ENCODE measurements around the gene SSBP3. TPM values are rescaled to one million over a fixed set of nuclear protein-coding genes. Genes with fewer than 3 reads are reported as not detected.
A peak's percentile ranks its signal among the peaks of the same experiment; 100 is the strongest.

The SSBP3 gene
- total and polyA plus RNA-seq, 2 experiments from 2014 or later, result 47.4 to 68.6 TPM

GRCh38 chr1:54230507-54231339, 175.5 kb downstream of the SSBP3 start:
- Histone ChIP-seq H2AFZ (no peak overlapping the region), H3K36me3 (ENCODE audit: insufficient read depth) (no peaks in the 10 kb centered on the region; the same call in 1 of the 2 replicates), H3K27ac (ENCODE audit: low read depth) (no peak overlapping the region), H3K4me3 (no peak overlapping the region), H4K20me1 (replicated peaks; ENCODE audit: insufficient read depth) (no peaks in the 10 kb centered on the region; the same call in 1 of the 2 replicates), H3K4me2 (no peak overlapping the region), H3K4me1 (ENCODE audit: insufficient read depth) (no peaks in the 10 kb centered on the region; the same call in 1 of the 2 replicates), H3F3A (replicated peaks; ENCODE audit: low read depth) (no peaks in the 10 kb centered on the region), H3K9me2 (ENCODE audit: insufficient read depth) (no peaks in the 10 kb centered on the region), H3K79me2 (replicated peaks; ENCODE audit: insufficient read depth) (no peaks in the 10 kb centered on the region), H3K27me3 (ENCODE audit: insufficient read depth) (no peaks in the 10 kb centered on the region)
- no peak for ATAC-seq
- Mint-ChIP-seq H3K4me3 (no peak overlapping the region), H3K9me3 (peaks cover 14% of the 10 kb centered on the region), H3K36me3 (ENCODE audit: low read depth) (peaks cover 44% of the 10 kb centered on the region), H3K27me3 (ENCODE audit: insufficient read depth, low read depth, poor library complexity) (peaks cover 11% of the 10 kb centered on the region), H3K27ac (no peak overlapping the region), H3K4me1 (peaks cover 20% of the 10 kb centered on the region)
- TF ChIP-seq CREB1 (CRISPR knock-in tag; IDR thresholded peaks at IDR 0.05; ENCODE audit: low read depth) (no peak), ZNF331 (CRISPR knock-in tag; IDR thresholded peaks at IDR 0.05; ENCODE audit: low read depth) (no peak)
- DNase-seq (ENCODE audit: low spot score), result no peak

- Histone ChIP-seq H3F3A (replicated peaks; ENCODE audit: low read depth) (no peaks in the 10 kb centered on the region), H3K27ac (ENCODE audit: low read depth) (no peak overlapping the region), H3K36me3 (ENCODE audit: insufficient read depth) (no peaks in the 10 kb centered on the region; the same call in 1 of the 2 replicates), H3K27me3 (ENCODE audit: insufficient read depth) (no peaks in the 10 kb centered on the region), H3K4me2 (no peak overlapping the region), H3K4me3 (no peak overlapping the region), H3K79me2 (replicated peaks; ENCODE audit: insufficient read depth) (no peaks in the 10 kb centered on the region), H3K9me2 (ENCODE audit: insufficient read depth) (no peaks in the 10 kb centered on the region), H3K4me1 (ENCODE audit: insufficient read depth) (no peaks in the 10 kb centered on the region; the same call in 1 of the 2 replicates), H2AFZ (no peak overlapping the region), H4K20me1 (replicated peaks; ENCODE audit: insufficient read depth) (no peaks in the 10 kb centered on the region; the same call in 1 of the 2 replicates)
- ATAC-seq, result peak; percentile 12; the same call in 2 of the 3 replicates
- Mint-ChIP-seq H3K4me3 (no peak overlapping the region), H3K36me3 (ENCODE audit: low read depth) (peaks cover 38% of the 10 kb centered on the region), H3K27ac (peak overlapping the region; percentile 88), H3K9me3 (peaks cover 9% of the 10 kb centered on the region), H3K27me3 (ENCODE audit: insufficient read depth, low read depth, poor library complexity) (peaks cover 16% of the 10 kb centered on the region), H3K4me1 (peaks cover 32% of the 10 kb centered on the region)
- no peak for DNase-seq (ENCODE audit: low spot score)
- TF ChIP-seq JUNB (IDR thresholded peaks at IDR 0.05; ENCODE audit: unreplicated experiment) (no peak), ZNF331 (CRISPR knock-in tag; IDR thresholded peaks at IDR 0.05; ENCODE audit: low read depth) (no peak), CREB1 (CRISPR knock-in tag; IDR thresholded peaks at IDR 0.05; ENCODE audit: low read depth) (no peak), NANOG (IDR thresholded peaks at IDR 0.05; ENCODE audit: borderline replicate concordance) (no peak), ZNF114 (CRISPR knock-in tag; IDR thresholded peaks at IDR 0.05) (no peak), ZNF462 (CRISPR knock-in tag; IDR thresholded peaks at IDR 0.05) (no peak), STAT1 (IDR thresholded peaks at IDR 0.05; ENCODE audit: unreplicated experiment) (no peak)
These were observed 176.8 kb downstream of the SSBP3 start for GRCh38 chr1:54229281-54229891.
